CD8-positive, alpha-beta memory T cell (primary cell): ENCODE measurements around the gene SDCBP2. TPM values are rescaled to one million over a fixed set of nuclear protein-coding genes. Genes with fewer than 3 reads are reported as not detected.

ENCODE experiments used
- CTCF ChIA-PET: fragments of 350-600 bp; sonication (Branson Sonifier 250); formaldehyde crosslinking; loops from one replicate; lab custom pipeline; 2021; ENCODE audit warnings: antibody characterized with exemption; lab: Charles Lee
- POLR2A ChIA-PET: fragments of 350-600 bp; sonication (Branson Sonifier 250); formaldehyde crosslinking; loops from one replicate; lab custom pipeline; 2021; ENCODE audit warnings: antibody characterized with exemption; lab: Charles Lee
- DNase-seq, 5 donors: peaks; one replicate each; pipeline versions ENCODE4 v3.0.0 to v3.0.0-alpha.2; 2020 to 2022; ENCODE audit warnings: mixed read lengths in 1 of 5
- H3K27ac ChIP-seq: one replicate; pipeline ENCODE4 v1.7.0; 2013; ENCODE audit warnings: low read depth, mild to moderate bottlenecking, low read length, moderate library complexity
- H3K27me3 ChIP-seq: 2 replicates; pipeline ENCODE4 v1.7.0; 2013; ENCODE audit warnings: low read length, mild to moderate bottlenecking; ENCODE audit not compliant: insufficient read depth, poor library complexity, severe bottlenecking
- H3K36me3 ChIP-seq: 2 replicates; pipeline ENCODE4 v1.7.0; 2013; ENCODE audit warnings: mild to moderate bottlenecking, low read length, moderate library complexity; ENCODE audit not compliant: insufficient read depth
- H3K4me1 ChIP-seq: 2 replicates; pipeline ENCODE4 v1.7.0; 2013; ENCODE audit warnings: mild to moderate bottlenecking, low read length, moderate library complexity; ENCODE audit not compliant: insufficient read depth
- H3K4me3 ChIP-seq: 2 replicates; pipeline ENCODE4 v1.7.0; 2013; ENCODE audit warnings: mild to moderate bottlenecking, low read length
- H3K9me3 ChIP-seq: 2 replicates; pipeline ENCODE4 v1.7.0; 2013; ENCODE audit warnings: mild to moderate bottlenecking, low read length
- H3K27ac Mint-ChIP-seq, 8 donors: one replicate each; pipeline ENCODE4 v1.8.0; 2020 to 2021; ENCODE audit warnings: mixed read lengths in 8 of 8, mild to moderate bottlenecking in 6 of 8, inconsistent platforms in 3 of 8, moderate library complexity in 3 of 8
- H3K27me3 Mint-ChIP-seq, 2 donors: one replicate each; pipeline ENCODE4 v1.8.0; 2020 to 2021; ENCODE audit warnings: mixed read lengths in 2 of 2, mild to moderate bottlenecking in 1 of 2, moderate library complexity in 1 of 2
- H3K36me3 Mint-ChIP-seq, 3 donors: one replicate each; pipeline ENCODE4 v1.8.0; 2020 to 2021; ENCODE audit warnings: mixed read lengths in 3 of 3, inconsistent platforms in 1 of 3, mild to moderate bottlenecking in 1 of 3
- H3K4me1 Mint-ChIP-seq, 3 donors: one replicate each; pipeline ENCODE4 v1.8.0; 2020 to 2021; ENCODE audit warnings: mixed read lengths in 3 of 3, inconsistent platforms in 1 of 3, mild to moderate bottlenecking in 1 of 3
- H3K4me3 Mint-ChIP-seq, 7 donors: one replicate each; pipeline ENCODE4 v1.8.0; 2020 to 2021; ENCODE audit warnings: mixed read lengths in 7 of 7, mild to moderate bottlenecking in 6 of 7, moderate library complexity in 4 of 7, inconsistent platforms in 2 of 7
- H3K9me3 Mint-ChIP-seq, 5 donors: one replicate each; pipeline ENCODE4 v1.8.0; 2020 to 2022; ENCODE audit warnings: mixed read lengths in 5 of 5, mild to moderate bottlenecking in 3 of 5, moderate library complexity in 2 of 5, inconsistent platforms in 1 of 5
- polyA plus RNA-seq: library from polyadenylated mRNA; unstranded; fragments of 300-500 nt; fragmentation: Illumina TruSeq; gene quantifications from one replicate; pipeline ENCODE4 v1.2.3, GENCODE V29; 2021
- total RNA-seq, 2 experiments: library from RNA; stranded (reverse); gene quantifications; one replicate each; pipeline ENCODE4 v1.2.3, GENCODE V29; 2021

Gene SDCBP2
- total and polyA plus RNA-seq, 3 experiments from 2014 or later: 2.2 to 4.7 (median 3.7) TPM

GRCh38 chr20:1287306-1287705 is 41.6 kb downstream of the SDCBP2 start:
- ChIA-PET CTCF (no interaction called here), POLR2A (no interaction called here)
- no peaks in the 10 kb centered on the region for H3K36me3 ChIP-seq
- peaks cover 53% of the 10 kb centered on the region for H3K4me1 ChIP-seq
- peaks cover 0 to 14% (median 11%) of the 10 kb centered on the region in 3 donors for H3K36me3 Mint-ChIP-seq
- no peak for DNase-seq
- peaks cover 14 to 25% (median 23%) of the 10 kb centered on the region in 3 donors for H3K4me1 Mint-ChIP-seq
- H3K4me3 Mint-ChIP-seq: peak overlapping the region in 4 of 7 donors; percentile 16 to 60 (median 38)
- H3K27ac Mint-ChIP-seq: peak overlapping the region in 5 of 8 donors; percentile 39 to 94 (median 79)
- no peaks in the 10 kb centered on the region for H3K9me3 ChIP-seq
- H3K27me3 ChIP-seq: no peaks in the 10 kb centered on the region
- no peaks in the 10 kb centered on the region for H3K27me3 Mint-ChIP-seq
- H3K9me3 Mint-ChIP-seq: no peaks in the 10 kb centered on the region
- H3K4me3 ChIP-seq: peak overlapping the region; percentile 14
- H3K27ac ChIP-seq: no peak overlapping the region

- H3K4me1 Mint-ChIP-seq: peaks cover 14 to 25% (median 23%) of the 10 kb centered on the region in 3 donors
Measured at GRCh38 chr20:1286267-1287024, 42.5 kb downstream of the SDCBP2 start.

GRCh38 chr20:1283522-1284510 is 45.1 kb downstream of the SDCBP2 start:
- Histone ChIP-seq H3K4me3 (no peak overlapping the region), H3K4me1 (peaks cover 59% of the 10 kb centered on the region), H3K9me3 (no peaks in the 10 kb centered on the region), H3K27me3 (no peaks in the 10 kb centered on the region), H3K27ac (no peak overlapping the region), H3K36me3 (no peaks in the 10 kb centered on the region)
- H3K4me1 Mint-ChIP-seq: peaks cover 14 to 25% (median 23%) of the 10 kb centered on the region in 3 donors
- no peaks in the 10 kb centered on the region for H3K9me3 Mint-ChIP-seq
- H3K27me3 Mint-ChIP-seq: no peaks in the 10 kb centered on the region
- H3K27ac Mint-ChIP-seq: no peak overlapping the region
- peaks cover 0 to 17% (median 11%) of the 10 kb centered on the region in 3 donors for H3K36me3 Mint-ChIP-seq
- no peak for DNase-seq
- ChIA-PET POLR2A (no interaction called here), CTCF (interaction anchor here (1.1 to 1.6 kb wide), 3 partner anchors 8 to 220 kb away, joined by 3 to 4 read pairs (median 3); no protein-coding TSS in a partner anchor)
- H3K4me3 Mint-ChIP-seq: no peak overlapping the region

More at GRCh38 chr20:1286267-1287024, 42.5 kb downstream of the SDCBP2 start:
- no peaks in the 10 kb centered on the region for H3K27me3 ChIP-seq
- ChIA-PET POLR2A (no interaction called here), CTCF (no interaction called here)
- no peaks in the 10 kb centered on the region for H3K9me3 ChIP-seq
- no peaks in the 10 kb centered on the region for H3K36me3 ChIP-seq
- Mint-ChIP-seq H3K4me3 (peak overlapping the region in 5 of 7 donors; percentile 25 to 62 (median 60)), H3K9me3 (no peaks in the 10 kb centered on the region), H3K36me3 (peaks cover 0 to 14% (median 11%) of the 10 kb centered on the region in 3 donors), H3K27me3 (no peaks in the 10 kb centered on the region), H3K27ac (peak overlapping the region in 7 of 8 donors; percentile 4 to 90 (median 57))
- H3K27ac ChIP-seq: no peak overlapping the region
- peaks cover 60% of the 10 kb centered on the region for H3K4me1 ChIP-seq
- H3K4me3 ChIP-seq: peak overlapping the region; percentile 14
- peak in 1 of 5 donors; percentile 80 for DNase-seq

GRCh38 chr20:1282966-1283365 is 46.0 kb downstream of the SDCBP2 start:
- H3K4me1 ChIP-seq: peaks cover 56% of the 10 kb centered on the region
- POLR2A ChIA-PET: no interaction called here
- H3K4me1 Mint-ChIP-seq: peaks cover 14 to 25% (median 23%) of the 10 kb centered on the region in 3 donors
- H3K4me3 Mint-ChIP-seq: no peak overlapping the region
- no peaks in the 10 kb centered on the region for H3K27me3 ChIP-seq
- peaks cover 0 to 13% (median 8%) of the 10 kb centered on the region in 3 donors for H3K36me3 Mint-ChIP-seq
- H3K27ac ChIP-seq: no peak overlapping the region
- no peak for DNase-seq
- CTCF ChIA-PET: interaction anchor here (1.1 to 1.6 kb wide), 2 partner anchors 10 to 221 kb away, joined by 3 read pairs; no protein-coding TSS in a partner anchor
- H3K27me3 Mint-ChIP-seq: no peaks in the 10 kb centered on the region
- H3K9me3 Mint-ChIP-seq: no peaks in the 10 kb centered on the region
- H3K36me3 ChIP-seq: no peaks in the 10 kb centered on the region
- H3K4me3 ChIP-seq: no peak overlapping the region
- peak overlapping the region in 1 of 8 donors; percentile 51 for H3K27ac Mint-ChIP-seq
- H3K9me3 ChIP-seq: no peaks in the 10 kb centered on the region

- CTCF ChIA-PET: interaction anchor here (1.1 kb wide), 1 partner anchor 9 kb away, joined by 3 read pairs; no protein-coding TSS in a partner anchor
- no peaks in the 10 kb centered on the region for H3K9me3 ChIP-seq
- Mint-ChIP-seq H3K27ac (peak overlapping the region in 2 of 8 donors; percentile 4 to 17), H3K4me1 (peaks cover 5 to 14% (median 11%) of the 10 kb centered on the region in 3 donors), H3K4me3 (no peak overlapping the region), H3K27me3 (no peaks in the 10 kb centered on the region), H3K9me3 (no peaks in the 10 kb centered on the region), H3K36me3 (peaks cover 0 to 13% (median 7%) of the 10 kb centered on the region in 3 donors)
- no peak overlapping the region for H3K4me3 ChIP-seq
- H3K27ac ChIP-seq: no peak overlapping the region
- POLR2A ChIA-PET: no interaction called here
- no peaks in the 10 kb centered on the region for H3K27me3 ChIP-seq
- H3K36me3 ChIP-seq: no peaks in the 10 kb centered on the region
- H3K4me1 ChIP-seq: peaks cover 43% of the 10 kb centered on the region
- DNase-seq: no peak
Measured at GRCh38 chr20:1281279-1282057, 47.5 kb downstream of the SDCBP2 start.

- Histone ChIP-seq H3K27me3 (no peaks in the 10 kb centered on the region), H3K36me3 (no peaks in the 10 kb centered on the region), H3K4me3 (no peak overlapping the region), H3K27ac (no peak overlapping the region), H3K9me3 (no peaks in the 10 kb centered on the region), H3K4me1 (peaks cover 33% of the 10 kb centered on the region)
- Mint-ChIP-seq H3K4me1 (peaks cover 2 to 6% (median 6%) of the 10 kb centered on the region in 3 donors), H3K9me3 (no peaks in the 10 kb centered on the region), H3K27me3 (no peaks in the 10 kb centered on the region), H3K4me3 (no peak overlapping the region), H3K27ac (peak overlapping the region in 1 of 8 donors; percentile 68), H3K36me3 (peaks cover 0 to 13% (median 8%) of the 10 kb centered on the region in 3 donors)
- no peak for DNase-seq
- ChIA-PET CTCF (interaction anchor here (1.1 kb wide), 1 partner anchor 13 kb away, joined by 3 read pairs; no protein-coding TSS in a partner anchor), POLR2A (no interaction called here)
Measured at GRCh38 chr20:1280195-1281102, 48.5 kb downstream of the SDCBP2 start.
